Fibroblast of mammary gland (primary cell): Measurements from ENCODE around the gene TECTB.

Experiments used
- DNase-seq: peaks from one replicate; pipeline ENCODE4 v3.0.0-alpha.2; 2010; ENCODE audit warnings: low read depth
- H3K4me3 ChIP-seq: 2 replicates; pipeline ENCODE4 v1.5.1; 2011; ENCODE audit warnings: low read depth, mild to moderate bottlenecking, low read length, moderate library complexity; ENCODE audit not compliant: control insufficient read depth
- TF ChIP-seq, protein P1 (sequence below): conservative IDR thresholded peaks from 2 replicates; pipeline ENCODE4 v1.5.1; 2011; ENCODE audit warnings: low read depth, low read length, inconsistent platforms; ENCODE audit not compliant: control insufficient read depth, insufficient read depth

Gene TECTB

GRCh38 chr10:112330607-112331160, 47.5 kb downstream of the TECTB start:
- TF ChIP-seq, protein P1, sequence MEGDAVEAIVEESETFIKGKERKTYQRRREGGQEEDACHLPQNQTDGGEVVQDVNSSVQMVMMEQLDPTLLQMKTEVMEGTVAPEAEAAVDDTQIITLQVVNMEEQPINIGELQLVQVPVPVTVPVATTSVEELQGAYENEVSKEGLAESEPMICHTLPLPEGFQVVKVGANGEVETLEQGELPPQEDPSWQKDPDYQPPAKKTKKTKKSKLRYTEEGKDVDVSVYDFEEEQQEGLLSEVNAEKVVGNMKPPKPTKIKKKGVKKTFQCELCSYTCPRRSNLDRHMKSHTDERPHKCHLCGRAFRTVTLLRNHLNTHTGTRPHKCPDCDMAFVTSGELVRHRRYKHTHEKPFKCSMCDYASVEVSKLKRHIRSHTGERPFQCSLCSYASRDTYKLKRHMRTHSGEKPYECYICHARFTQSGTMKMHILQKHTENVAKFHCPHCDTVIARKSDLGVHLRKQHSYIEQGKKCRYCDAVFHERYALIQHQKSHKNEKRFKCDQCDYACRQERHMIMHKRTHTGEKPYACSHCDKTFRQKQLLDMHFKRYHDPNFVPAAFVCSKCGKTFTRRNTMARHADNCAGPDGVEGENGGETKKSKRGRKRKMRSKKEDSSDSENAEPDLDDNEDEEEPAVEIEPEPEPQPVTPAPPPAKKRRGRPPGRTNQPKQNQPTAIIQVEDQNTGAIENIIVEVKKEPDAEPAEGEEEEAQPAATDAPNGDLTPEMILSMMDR, result no peak
- H3K4me3 ChIP-seq, result no peak overlapping the region
- no peak for DNase-seq

DNA sequence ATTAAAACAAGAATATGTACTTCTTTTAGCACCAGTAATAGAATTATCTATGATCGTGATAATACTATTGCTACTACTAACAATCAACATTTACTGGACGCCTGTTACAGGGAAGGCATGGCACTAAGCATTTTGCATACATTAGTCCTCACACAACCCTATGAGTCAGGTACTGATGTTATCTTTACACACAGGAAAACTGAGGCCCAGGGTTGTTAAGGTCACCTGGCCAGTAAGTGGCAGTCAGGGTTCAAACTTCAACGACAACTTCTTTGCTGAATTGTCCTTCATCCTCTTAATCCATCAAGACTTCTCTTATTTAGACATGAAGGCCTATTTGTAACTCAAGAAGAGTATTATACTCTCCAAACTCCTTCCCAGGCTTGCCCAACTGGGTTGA, 48.8 kb downstream of the TECTB start:
- DNase-seq, result no peak
- TF ChIP-seq, protein P1, result no peak
- no peak overlapping the region for H3K4me3 ChIP-seq

DNA sequence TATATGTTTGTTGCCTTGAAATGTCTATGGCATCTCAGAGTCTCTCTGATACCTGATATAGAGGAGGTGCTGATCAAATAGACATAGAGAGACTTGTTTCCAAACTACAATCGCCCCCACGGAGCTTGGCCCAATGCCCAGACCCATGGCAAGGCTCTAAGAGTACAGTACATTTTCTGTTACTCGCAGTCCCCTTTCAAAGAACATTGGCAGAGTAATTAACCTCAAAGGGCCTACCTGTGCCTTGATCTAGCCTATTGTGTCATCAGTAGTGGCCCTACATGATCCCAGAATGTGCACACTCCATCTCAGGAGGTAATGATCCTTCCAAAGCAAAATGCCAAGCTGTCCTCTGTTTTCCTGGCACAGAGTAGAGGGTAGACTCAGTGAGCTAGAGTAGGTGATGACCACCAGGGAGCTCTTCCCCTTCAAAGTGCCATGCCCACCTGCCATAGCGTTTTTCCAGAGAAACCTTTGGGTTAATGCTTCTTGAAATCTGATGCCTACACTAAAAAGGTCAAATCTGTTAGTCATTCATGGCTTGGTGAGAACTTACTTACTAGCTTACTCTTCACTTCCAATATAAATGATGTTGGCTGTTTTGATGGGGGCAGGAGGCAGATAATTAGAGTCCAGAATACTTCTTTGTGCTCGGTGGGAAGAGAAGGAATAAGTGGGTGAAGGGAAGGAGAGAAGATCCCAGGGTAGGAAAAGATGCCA, 49.5 kb downstream of the TECTB start:
- no peak for DNase-seq
- TF ChIP-seq, protein P1, result no peak
- no peak overlapping the region for H3K4me3 ChIP-seq

GRCh38 chr10:112333452-112333851, 50.3 kb downstream of the TECTB start:
- DNase-seq, result no peak
- H3K4me3 ChIP-seq, result no peak overlapping the region
- TF ChIP-seq, protein P1, result no peak

DNA sequence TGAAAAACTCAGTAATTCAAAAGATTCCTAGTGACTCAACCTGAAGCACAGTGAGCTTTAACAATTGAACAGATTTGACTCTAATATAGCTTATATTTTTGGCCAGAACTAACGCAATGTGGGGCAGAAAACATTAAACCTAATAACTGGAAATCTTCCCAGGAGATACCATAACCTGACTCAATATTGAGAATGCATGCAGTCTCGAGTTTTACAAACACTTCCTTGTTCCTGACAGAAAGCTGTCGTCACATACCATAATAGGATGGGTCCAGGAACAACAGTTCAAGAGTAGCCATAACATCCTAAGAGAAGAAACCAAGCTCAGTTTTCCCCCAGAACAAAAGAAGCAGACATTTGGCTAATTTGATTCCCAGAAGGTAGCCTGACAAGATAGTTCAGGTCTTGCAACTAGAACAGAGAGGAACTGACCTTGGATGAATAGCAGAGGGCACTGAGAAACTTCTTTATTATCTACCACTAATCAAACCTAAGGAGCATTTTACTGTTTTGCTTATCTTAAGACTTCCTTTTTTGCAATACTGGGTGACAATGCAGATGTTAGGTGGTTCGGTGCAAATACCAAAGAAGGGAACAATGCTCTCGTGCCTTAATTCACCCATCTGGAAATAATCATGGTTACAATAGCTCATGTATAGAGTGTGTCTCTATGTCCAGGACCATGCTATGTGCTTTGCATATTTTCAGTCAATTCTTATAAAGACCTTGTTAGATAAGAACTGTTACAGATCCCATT, 52.1 kb downstream of the TECTB start:
- no peak overlapping the region for H3K4me3 ChIP-seq
- DNase-seq, result peak; percentile 43
- TF ChIP-seq, protein P1, result no peak

- H3K4me3 ChIP-seq, result no peak overlapping the region
- DNase-seq, result no peak
- TF ChIP-seq, protein P1, result no peak
Measured at GRCh38 chr10:112335868-112336265, 52.7 kb downstream of the TECTB start.
